ENCODE measurements around the gene AFTPH.

AFTPH gene

GRCh38 chr2:64498438-64498837 lies 25.7 kb upstream of the AFTPH start:
- no peaks in the 10 kb centered on the region for H3K36me3 ChIP-seq (ENCODE audit: low read length)
- no peaks in the 10 kb centered on the region for H3K27me3 ChIP-seq (ENCODE audit: low read length)
- no peaks in the 10 kb centered on the region for H4K20me1 ChIP-seq (ENCODE audit: low read depth, low read length)
- no peak overlapping the region for H3K4me3 ChIP-seq (ENCODE audit: insufficient read depth, low read length, poor library complexity, severe bottlenecking)
- H3K9ac ChIP-seq (ENCODE audit: low read length): no peak overlapping the region
- H3K4me2 ChIP-seq (ENCODE audit: low read depth, low read length, poor library complexity, severe bottlenecking): no peak overlapping the region
- no peaks in the 10 kb centered on the region for H3F3A ChIP-seq (ENCODE audit: insufficient read depth)
- H2AFZ ChIP-seq (ENCODE audit: low read depth, low read length, severe bottlenecking): no peak overlapping the region
- no peaks in the 10 kb centered on the region for H3K9me3 ChIP-seq (ENCODE audit: insufficient read depth, low read length)
- H3K9me2 ChIP-seq (replicated peaks; ENCODE audit: insufficient read depth, low read length): no peaks in the 10 kb centered on the region
- no peak overlapping the region for H3K27ac ChIP-seq (ENCODE audit: low read depth, low read length)
- no peaks in the 10 kb centered on the region for H3K79me2 ChIP-seq (ENCODE audit: insufficient read depth, low read length)
- no peak for TF ChIP-seq EZH2phosphoT487 (conservative IDR thresholded peaks at IDR 0.05; ENCODE audit: low read length)
- no peak for TF ChIP-seq CTCF (IDR thresholded peaks at IDR 0.05; ENCODE audit: insufficient read depth, low read length, poor library complexity, severe bottlenecking)

DNA sequence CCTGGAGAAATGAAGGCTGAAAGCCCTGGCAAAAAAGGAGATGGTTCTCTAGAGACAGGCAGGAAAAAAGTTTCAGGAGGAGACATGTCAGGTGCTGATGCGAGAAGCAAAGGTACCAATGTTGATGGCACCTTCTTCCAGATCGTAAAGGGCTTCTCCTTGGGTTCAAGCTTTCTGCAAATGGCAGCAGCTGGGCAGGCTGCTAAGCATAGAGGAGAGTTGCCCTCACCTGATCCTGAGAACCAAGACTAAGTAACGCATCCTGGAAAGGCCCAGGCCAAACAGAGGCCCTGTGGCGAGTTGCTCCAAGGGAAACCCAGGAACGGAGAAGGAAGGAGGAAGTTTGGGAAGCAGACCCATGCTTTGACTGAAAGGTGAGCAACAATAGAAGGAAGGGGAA lies 23.6 kb upstream of the AFTPH start:
- TF ChIP-seq EZH2phosphoT487 (conservative IDR thresholded peaks at IDR 0.05; ENCODE audit: low read length): no peak
- no peak for TF ChIP-seq CTCF (IDR thresholded peaks at IDR 0.05; ENCODE audit: insufficient read depth, low read length, poor library complexity, severe bottlenecking)
- Histone ChIP-seq H3K27me3 (ENCODE audit: low read length) (no peaks in the 10 kb centered on the region), H3K27ac (ENCODE audit: low read depth, low read length) (no peak overlapping the region), H3K4me3 (ENCODE audit: insufficient read depth, low read length, poor library complexity, severe bottlenecking) (no peak overlapping the region), H3K79me2 (ENCODE audit: insufficient read depth, low read length) (no peaks in the 10 kb centered on the region), H3K36me3 (ENCODE audit: low read length) (no peaks in the 10 kb centered on the region), H3K4me2 (ENCODE audit: low read depth, low read length, poor library complexity, severe bottlenecking) (no peak overlapping the region), H3K9me3 (ENCODE audit: insufficient read depth, low read length) (no peaks in the 10 kb centered on the region), H3K9me2 (replicated peaks; ENCODE audit: insufficient read depth, low read length) (no peaks in the 10 kb centered on the region), H2AFZ (ENCODE audit: low read depth, low read length, severe bottlenecking) (no peak overlapping the region), H4K20me1 (ENCODE audit: low read depth, low read length) (no peaks in the 10 kb centered on the region), H3F3A (ENCODE audit: insufficient read depth) (no peaks in the 10 kb centered on the region), H3K9ac (ENCODE audit: low read length) (no peak overlapping the region)

DNA sequence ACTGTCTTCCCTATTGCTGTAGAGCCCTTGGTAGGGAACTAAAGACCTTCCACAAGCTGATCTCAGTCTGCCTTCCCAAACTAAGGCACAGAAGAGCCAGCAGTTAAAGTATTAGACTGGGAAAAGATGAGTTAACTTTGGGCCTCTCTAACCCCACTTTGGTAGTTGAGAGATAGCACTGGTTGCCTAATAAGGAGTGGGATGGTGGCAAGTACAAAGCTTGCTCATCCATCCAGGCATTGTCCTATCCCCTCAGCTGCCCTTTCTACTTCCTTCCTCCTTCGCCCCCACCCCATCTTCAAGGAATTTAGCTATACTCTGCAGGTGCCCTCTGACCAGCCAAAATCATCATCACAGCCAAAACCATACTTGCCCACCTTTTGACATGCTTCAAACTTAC lies 22.2 kb upstream of the AFTPH start:
- Histone ChIP-seq H3K27me3 (ENCODE audit: low read length) (no peaks in the 10 kb centered on the region), H3F3A (ENCODE audit: insufficient read depth) (no peaks in the 10 kb centered on the region), H3K4me2 (ENCODE audit: low read depth, low read length, poor library complexity, severe bottlenecking) (no peak overlapping the region), H3K79me2 (ENCODE audit: insufficient read depth, low read length) (no peaks in the 10 kb centered on the region), H3K9me3 (ENCODE audit: insufficient read depth, low read length) (no peaks in the 10 kb centered on the region), H3K9ac (ENCODE audit: low read length) (no peak overlapping the region), H3K4me3 (ENCODE audit: insufficient read depth, low read length, poor library complexity, severe bottlenecking) (no peak overlapping the region), H3K9me2 (replicated peaks; ENCODE audit: insufficient read depth, low read length) (no peaks in the 10 kb centered on the region), H4K20me1 (ENCODE audit: low read depth, low read length) (no peaks in the 10 kb centered on the region), H2AFZ (ENCODE audit: low read depth, low read length, severe bottlenecking) (no peak overlapping the region), H3K27ac (ENCODE audit: low read depth, low read length) (no peak overlapping the region), H3K36me3 (ENCODE audit: low read length) (no peaks in the 10 kb centered on the region)
- TF ChIP-seq EZH2phosphoT487 (conservative IDR thresholded peaks at IDR 0.05; ENCODE audit: low read length): no peak
- TF ChIP-seq CTCF (IDR thresholded peaks at IDR 0.05; ENCODE audit: insufficient read depth, low read length, poor library complexity, severe bottlenecking): no peak

DNA sequence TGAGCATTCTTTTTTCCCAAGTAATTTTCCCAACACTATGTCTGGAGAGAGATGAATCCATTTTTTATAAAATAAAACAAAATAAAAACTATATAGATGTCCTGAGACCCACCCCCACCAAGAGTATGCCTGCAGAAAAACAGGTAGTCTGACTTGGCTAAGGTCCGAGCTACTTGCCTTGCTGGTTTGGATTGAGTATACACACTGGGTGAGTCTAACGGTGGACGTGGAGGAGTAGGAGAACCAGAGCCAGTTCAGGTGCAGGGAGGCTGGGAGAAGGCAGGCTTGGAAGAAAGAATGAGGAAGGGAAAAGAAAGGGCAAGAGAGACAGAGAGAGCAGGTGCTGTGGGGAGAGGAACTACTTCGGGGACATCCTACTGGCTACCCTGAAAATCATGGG lies 21.3 kb upstream of the AFTPH start:
- TF ChIP-seq EZH2phosphoT487 (conservative IDR thresholded peaks at IDR 0.05; ENCODE audit: low read length): no peak
- no peak for TF ChIP-seq CTCF (IDR thresholded peaks at IDR 0.05; ENCODE audit: insufficient read depth, low read length, poor library complexity, severe bottlenecking)
- Histone ChIP-seq H3K27me3 (ENCODE audit: low read length) (no peaks in the 10 kb centered on the region), H3K9me2 (replicated peaks; ENCODE audit: insufficient read depth, low read length) (no peaks in the 10 kb centered on the region), H3K36me3 (ENCODE audit: low read length) (no peaks in the 10 kb centered on the region), H3K4me3 (ENCODE audit: insufficient read depth, low read length, poor library complexity, severe bottlenecking) (no peak overlapping the region), H2AFZ (ENCODE audit: low read depth, low read length, severe bottlenecking) (no peak overlapping the region), H3K9ac (ENCODE audit: low read length) (no peak overlapping the region), H3K9me3 (ENCODE audit: insufficient read depth, low read length) (no peaks in the 10 kb centered on the region), H3K79me2 (ENCODE audit: insufficient read depth, low read length) (no peaks in the 10 kb centered on the region), H3F3A (ENCODE audit: insufficient read depth) (no peaks in the 10 kb centered on the region), H3K4me2 (ENCODE audit: low read depth, low read length, poor library complexity, severe bottlenecking) (no peak overlapping the region), H4K20me1 (ENCODE audit: low read depth, low read length) (no peaks in the 10 kb centered on the region), H3K27ac (ENCODE audit: low read depth, low read length) (no peak overlapping the region)
